Right ventricle myocardium inferior (tissue), 1 donor: ENCODE measurements around the gene PRAMEF6. TPM values are rescaled to one million over a fixed set of nuclear protein-coding genes. Genes with fewer than 3 reads are reported as not detected.
"Not testable (repeated sequence)": the region's sequence is repeated elsewhere in the genome, so short reads cannot be mapped to it uniquely, and the experiment has no call there.

Experiments
- ATAC-seq: fragments of 200-7000 bp; cut with Tn5 transposase; one replicate; pipeline ENCODE4 v1.9.1; 2020; ENCODE audit warnings: mild to moderate bottlenecking, moderate library complexity
- DNase-seq: peaks from one replicate; pipeline ENCODE4 v3.0.0; 2021; ENCODE audit errors: missing footprints
- intact Hi-C: fragments of 100-400 bp; cut with DNase I; formaldehyde crosslinking; loops from one replicate; pipeline ENCODE4 v1.11.0; 2022
- long read RNA-seq: library from polyadenylated mRNA; unstranded; transcript quantifications from one replicate; pipeline ENCODE4 v2.0.0, GENCODE V29; 2021
- total RNA-seq: library from RNA; stranded (reverse); fragmentation: NEBNext Ultra II Directional; extraction: Animal tissue kit (Norgen Biotek cat#: 25700); gene quantifications from one replicate; pipeline ENCODE4 v1.2.1, GENCODE V29; 2021
- donor health status: DM: no; HTN: yes; CAD: no; lungs with severe emphysema.

PRAMEF6 gene
- total RNA-seq: not detected
- long read RNA-seq: 0 reads

DNA sequence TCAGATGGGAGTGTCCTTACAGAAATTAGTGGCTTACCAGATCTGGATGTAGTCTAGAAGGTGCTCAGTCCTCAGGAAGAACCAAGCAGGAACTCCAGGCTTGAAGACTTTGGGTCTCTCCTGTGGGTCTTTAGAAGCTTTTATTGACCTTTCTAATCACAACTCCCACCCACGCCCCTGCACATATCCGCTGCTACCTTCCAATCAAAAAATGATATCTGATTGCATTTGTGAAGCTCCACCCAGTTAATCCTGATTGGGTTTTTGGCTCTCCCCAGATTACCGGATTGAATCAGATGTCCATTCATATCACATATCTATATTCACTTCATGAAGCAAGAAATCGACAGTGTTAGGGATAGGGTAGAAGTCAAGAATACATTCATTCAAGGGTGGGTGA, at the start of gene PRAMEF6:
Gene PRAMEF6, minus strand, starts transcription at position 101 of the 400 bp plus-strand sequence. CDS start 5,062 bp downstream, outside the sequence.
- intact Hi-C loops, DNase-seq, ATAC-seq: not testable (repeated sequence)

- DNase-seq, intact Hi-C loops, ATAC-seq: not testable (repeated sequence)
Observed at GRCh38 chr1:12924368-12924767, 23.0 kb downstream of the PRAMEF6 start.

DNA sequence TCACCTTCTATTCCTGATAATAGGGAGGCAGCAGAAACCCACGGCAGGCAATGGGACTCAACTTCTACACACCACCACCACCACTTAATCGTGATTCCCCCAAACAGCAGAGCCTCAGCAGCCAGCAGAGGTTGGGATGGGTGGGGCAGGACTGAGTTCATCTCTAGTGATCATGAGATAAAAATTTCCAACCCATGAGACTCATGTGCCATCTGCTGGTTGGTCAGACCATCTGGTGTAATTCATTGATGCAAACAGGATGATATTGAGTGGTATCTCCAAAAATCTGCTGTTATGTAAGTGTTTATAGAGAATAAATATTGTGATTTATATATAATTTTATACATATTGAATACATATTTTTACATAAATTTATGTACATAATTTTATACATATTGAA, 25.6 kb downstream of the PRAMEF6 start:
- DNase-seq, intact Hi-C loops, ATAC-seq: not testable (repeated sequence)

- ATAC-seq, DNase-seq, intact Hi-C loops: not testable (repeated sequence)
Observed at GRCh38 chr1:12916310-12916709, 31.1 kb downstream of the PRAMEF6 start, which contains the start of gene PRAMEF7. Gene PRAMEF7, plus strand, starts transcription at chr1:12916610. Its CDS starts 1,083 bp downstream, at chr1:12917693.

DNA sequence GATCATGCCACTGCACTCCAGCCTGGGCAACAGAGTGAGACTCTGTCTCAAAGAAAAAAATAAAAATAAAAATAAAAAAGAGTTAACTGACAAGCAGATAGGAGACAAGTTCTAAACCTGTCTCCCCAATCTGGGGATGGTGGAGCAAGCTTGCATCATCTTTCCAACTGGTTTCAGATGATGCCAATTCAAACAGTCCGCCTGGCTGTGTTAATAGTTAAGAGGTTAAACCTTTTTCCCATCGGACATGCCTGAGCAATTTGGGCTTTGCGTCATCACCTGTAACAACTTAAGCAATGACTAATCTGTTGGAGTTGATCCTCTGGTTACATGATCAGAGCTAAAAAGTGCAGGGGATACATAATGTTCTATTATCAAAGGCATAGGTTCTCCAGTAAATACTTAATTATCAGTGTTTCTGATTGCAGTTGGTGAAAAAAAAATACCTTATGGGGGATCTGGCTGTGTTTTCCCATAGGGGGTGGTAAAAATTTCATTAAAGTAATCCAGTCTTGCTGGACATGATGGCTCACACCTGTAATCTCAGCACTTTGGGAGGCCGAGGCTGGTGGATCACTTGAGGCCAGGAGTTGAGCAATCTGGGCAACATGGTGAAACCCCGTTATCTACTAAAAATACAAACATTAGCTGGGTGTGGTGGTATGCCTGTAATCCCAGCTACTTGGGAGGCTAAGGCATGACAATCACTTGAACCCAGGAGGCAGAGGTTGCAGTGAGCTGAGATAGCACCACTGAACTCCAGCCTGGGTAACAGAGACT, 43.4 kb downstream of the PRAMEF6 start:
- intact Hi-C loops, ATAC-seq: not testable (repeated sequence)

DNA sequence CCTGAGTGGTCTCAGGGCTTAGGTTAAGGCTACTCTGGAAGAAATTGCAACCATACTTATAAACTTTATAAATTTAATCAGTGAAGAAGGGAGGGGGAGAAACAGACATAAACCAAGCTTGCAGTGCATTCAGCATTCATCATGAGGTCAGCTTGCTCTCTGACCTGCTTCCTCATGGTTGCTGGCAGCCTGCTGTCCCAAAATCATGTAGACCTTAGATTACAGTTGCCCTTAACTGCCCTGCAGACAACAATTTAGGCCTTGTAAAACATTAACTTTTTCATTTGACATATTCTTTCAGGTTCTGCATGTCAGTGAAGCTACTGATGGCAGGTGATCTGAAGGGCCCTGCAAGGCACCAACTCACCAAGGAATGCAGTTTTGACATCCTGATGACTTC, 48.2 kb downstream of the PRAMEF6 start:
- DNase-seq, intact Hi-C loops: not testable (repeated sequence)

More for the DNA sequence above, 43.4 kb downstream of the PRAMEF6 start:
- not testable (repeated sequence) for DNase-seq

GRCh38 chr1:12898170-12898569, 49.2 kb downstream of the PRAMEF6 start, which contains the start of gene PRAMEF10:
Gene PRAMEF10, minus strand, starts transcription at chr1:12898270. Its CDS starts 2,423 bp downstream, at chr1:12895847.
- DNase-seq, ATAC-seq, intact Hi-C loops: not testable (repeated sequence)

More for the DNA sequence above, 48.2 kb downstream of the PRAMEF6 start:
- ATAC-seq: not testable (repeated sequence)

Other genes starting within 250 kb of the PRAMEF6 start
- not detected for gene AADACL3, start 231.5 kb downstream of the PRAMEF6 start, total RNA-seq
- not detected for gene CFAP107, start 201.4 kb downstream of the PRAMEF6 start, total RNA-seq
- gene PRAMEF12, start 173.8 kb downstream of the PRAMEF6 start, total RNA-seq: not detected
- not detected for gene PRAMEF1, start 156.2 kb downstream of the PRAMEF6 start, total RNA-seq
- not detected for gene PRAMEF11, start 116.2 kb downstream of the PRAMEF6 start, total RNA-seq
- gene HNRNPCL1, start 98.9 kb downstream of the PRAMEF6 start, total RNA-seq: not detected
- not detected for gene PRAMEF2, start 90.5 kb downstream of the PRAMEF6 start, total RNA-seq
- not detected for gene PRAMEF4, start 61.4 kb downstream of the PRAMEF6 start, total RNA-seq
- gene PRAMEF10, start 49.3 kb downstream of the PRAMEF6 start, total RNA-seq: not detected
- gene PRAMEF7, start 31.0 kb downstream of the PRAMEF6 start, total RNA-seq: not detected
- not detected for gene PRAMEF27, start 109.0 kb upstream of the PRAMEF6 start, total RNA-seq
- not detected for gene HNRNPCL3, start 113.2 kb upstream of the PRAMEF6 start, total RNA-seq
- gene PRAMEF25, start 123.2 kb upstream of the PRAMEF6 start, total RNA-seq: not detected
- gene HNRNPCL2, start 169.3 kb upstream of the PRAMEF6 start, total RNA-seq: not detected
- gene PRAMEF26, start 208.4 kb upstream of the PRAMEF6 start, total RNA-seq: not detected
- not detected for gene HNRNPCL4, start 218.1 kb upstream of the PRAMEF6 start, total RNA-seq
- gene PRAMEF9, start 224.3 kb upstream of the PRAMEF6 start, total RNA-seq: not detected